Measurements from ENCODE around the gene PLSCR4. TPM values are rescaled to one million over a fixed set of nuclear protein-coding genes. Genes with fewer than 3 reads are reported as not detected.

The PLSCR4 gene
- total and polyA plus RNA-seq, 2 donors from 2014 or later: 11.9 to 33.0 TPM

DNA sequence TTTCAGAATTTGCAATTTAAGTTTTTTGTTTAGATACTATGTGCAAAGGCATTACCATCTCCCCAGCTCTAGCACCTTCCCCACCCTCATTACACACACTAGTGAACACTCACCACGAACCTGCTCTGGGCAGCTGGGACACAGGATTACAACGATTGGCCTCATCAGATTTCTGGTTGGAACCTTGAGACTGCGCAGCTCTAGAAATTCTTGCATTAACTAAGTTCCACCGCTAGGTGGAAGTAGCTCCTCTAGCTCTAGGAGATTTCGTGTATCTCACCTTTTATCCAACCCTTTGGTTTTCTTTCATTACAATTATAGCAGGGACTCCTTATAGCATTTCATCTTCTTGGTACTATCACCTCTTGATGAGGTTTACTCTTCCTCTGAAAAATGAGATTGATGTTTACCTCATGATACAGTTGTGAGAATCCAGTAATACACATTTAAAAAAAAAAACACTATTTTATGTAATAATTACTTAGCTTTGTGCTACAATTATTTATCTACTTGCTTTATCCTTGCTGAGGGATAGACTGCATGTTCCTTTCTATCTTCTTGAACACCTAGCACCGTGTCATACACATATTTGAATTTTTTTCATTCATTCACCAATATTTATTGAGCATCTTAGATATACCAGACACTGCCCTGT is 61.3 kb downstream of the PLSCR4 start:
- no peak overlapping the region for H3K9ac ChIP-seq (ENCODE audit: low read length in 3 of 3)
- no peaks in the 10 kb centered on the region for H3K9me3 ChIP-seq (ENCODE audit: control insufficient read depth in 2 of 3, insufficient read depth in 1 of 3, low read length in 3 of 3)
- no peak overlapping the region for H3K4me3 ChIP-seq (ENCODE audit: low read length in 3 of 3)
- FAIRE-seq (peak; percentile 11), DNase-seq (peak in 4 of 5 donors; percentile 31 to 74 (median 60))
- no peaks in the 10 kb centered on the region for H3K4me1 ChIP-seq (ENCODE audit: control insufficient read depth in 2 of 3, insufficient read depth in 2 of 3, low read depth in 1 of 3, low read length in 3 of 3)
- H3K27ac ChIP-seq (ENCODE audit: low read depth in 2 of 2, low read length in 2 of 2): no peak overlapping the region
- no peaks in the 10 kb centered on the region for H3K27me3 ChIP-seq (ENCODE audit: control insufficient read depth, insufficient read depth, low read length)
- intact Hi-C loops (cut with DNase I): no loop called here
- peaks cover 0 to 2% (median 0%) of the 10 kb centered on the region in 3 donors for H3K36me3 ChIP-seq (ENCODE audit: control insufficient read depth in 2 of 3, insufficient read depth in 3 of 3, low read length in 3 of 3)
- TF ChIP-seq, protein P1, sequence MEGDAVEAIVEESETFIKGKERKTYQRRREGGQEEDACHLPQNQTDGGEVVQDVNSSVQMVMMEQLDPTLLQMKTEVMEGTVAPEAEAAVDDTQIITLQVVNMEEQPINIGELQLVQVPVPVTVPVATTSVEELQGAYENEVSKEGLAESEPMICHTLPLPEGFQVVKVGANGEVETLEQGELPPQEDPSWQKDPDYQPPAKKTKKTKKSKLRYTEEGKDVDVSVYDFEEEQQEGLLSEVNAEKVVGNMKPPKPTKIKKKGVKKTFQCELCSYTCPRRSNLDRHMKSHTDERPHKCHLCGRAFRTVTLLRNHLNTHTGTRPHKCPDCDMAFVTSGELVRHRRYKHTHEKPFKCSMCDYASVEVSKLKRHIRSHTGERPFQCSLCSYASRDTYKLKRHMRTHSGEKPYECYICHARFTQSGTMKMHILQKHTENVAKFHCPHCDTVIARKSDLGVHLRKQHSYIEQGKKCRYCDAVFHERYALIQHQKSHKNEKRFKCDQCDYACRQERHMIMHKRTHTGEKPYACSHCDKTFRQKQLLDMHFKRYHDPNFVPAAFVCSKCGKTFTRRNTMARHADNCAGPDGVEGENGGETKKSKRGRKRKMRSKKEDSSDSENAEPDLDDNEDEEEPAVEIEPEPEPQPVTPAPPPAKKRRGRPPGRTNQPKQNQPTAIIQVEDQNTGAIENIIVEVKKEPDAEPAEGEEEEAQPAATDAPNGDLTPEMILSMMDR (IDR thresholded peaks at IDR 0.05; ENCODE audit: borderline replicate concordance, extremely low read depth, insufficient read depth): peak; percentile 76

DNA sequence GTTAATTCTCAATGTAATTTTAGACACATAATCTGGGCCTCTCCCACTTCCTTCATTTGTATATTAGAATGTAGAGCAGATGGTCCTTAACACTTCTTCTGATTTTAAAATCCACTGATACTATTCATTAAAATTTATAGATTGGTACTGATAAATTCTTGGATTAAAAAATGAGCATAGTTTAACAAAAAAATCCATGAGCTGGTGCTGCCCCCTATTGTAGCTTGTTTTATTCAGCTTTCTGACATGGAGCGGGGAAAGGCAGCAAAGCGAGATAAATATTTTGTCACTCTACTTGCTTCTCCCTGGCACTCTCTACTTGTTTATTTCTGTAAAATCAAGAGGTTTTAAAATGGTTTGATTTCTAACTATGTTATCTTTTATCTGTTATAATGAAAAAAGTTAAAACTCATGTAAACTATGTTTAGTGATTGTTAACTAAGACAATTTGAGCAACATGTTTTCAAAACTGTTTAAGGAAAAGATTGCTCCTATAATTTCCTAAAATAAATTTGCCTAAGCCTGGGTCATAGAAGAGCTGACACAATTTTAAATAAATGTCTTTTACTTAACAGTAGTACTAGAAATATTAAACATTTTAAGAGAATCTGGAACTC is 63.5 kb downstream of the PLSCR4 start:
- intact Hi-C loops (cut with DNase I): no loop called here
- FAIRE-seq: peak; percentile 65

DNA sequence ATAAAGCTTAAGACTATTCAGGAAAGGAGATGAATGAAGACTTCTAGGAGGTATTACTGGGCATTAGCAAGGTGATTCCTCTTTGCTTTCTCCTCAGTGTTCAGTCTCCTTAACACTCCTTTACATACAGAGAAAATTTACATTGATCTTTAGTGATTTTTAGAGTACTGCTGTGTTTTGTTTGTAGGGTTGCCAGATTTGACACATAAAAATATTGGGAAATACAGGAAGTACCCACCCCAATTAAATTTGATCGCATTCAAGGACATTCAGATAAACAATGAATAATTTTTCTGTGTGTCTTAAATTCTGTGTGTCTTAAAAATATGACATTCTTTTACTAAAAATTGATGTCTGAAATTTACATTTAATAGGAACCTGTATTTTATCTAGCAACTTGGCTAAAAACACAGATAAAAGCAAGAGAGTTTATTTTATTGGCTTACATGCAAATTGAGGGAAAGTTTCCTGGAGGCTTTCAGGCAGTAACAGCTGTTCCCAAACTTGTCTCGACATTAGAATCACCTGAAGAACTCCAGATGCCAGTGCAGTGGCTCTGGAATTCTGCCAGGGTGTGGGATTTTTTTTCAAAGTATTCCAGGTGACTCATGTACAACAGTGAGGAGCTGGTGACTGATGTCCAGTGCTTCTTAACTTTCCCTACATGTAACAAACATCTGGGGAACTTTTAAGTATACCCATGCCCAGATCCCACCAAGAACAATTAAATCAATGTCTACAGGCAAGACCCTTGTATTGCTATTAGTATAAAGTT is 66.5 kb downstream of the PLSCR4 start:
- Histone ChIP-seq H3K27me3 (ENCODE audit: control insufficient read depth, insufficient read depth, low read length) (no peaks in the 10 kb centered on the region), H3K9ac (ENCODE audit: low read length in 3 of 3) (no peak overlapping the region), H3K27ac (ENCODE audit: low read depth in 2 of 2, low read length in 2 of 2) (no peak overlapping the region), H3K9me3 (ENCODE audit: control insufficient read depth in 2 of 3, insufficient read depth in 1 of 3, low read length in 3 of 3) (no peaks in the 10 kb centered on the region), H3K4me3 (ENCODE audit: low read length in 3 of 3) (no peak overlapping the region), H3K4me1 (ENCODE audit: control insufficient read depth in 2 of 3, insufficient read depth in 2 of 3, low read depth in 1 of 3, low read length in 3 of 3) (no peaks in the 10 kb centered on the region), H3K36me3 (ENCODE audit: control insufficient read depth in 2 of 3, insufficient read depth in 3 of 3, low read length in 3 of 3) (no peaks in the 10 kb centered on the region)
- TF ChIP-seq, protein P1 (IDR thresholded peaks at IDR 0.05; ENCODE audit: borderline replicate concordance, extremely low read depth, insufficient read depth): no peak
- no peak for FAIRE-seq
- peak in 2 of 5 donors; percentile 23 to 53 for DNase-seq
- intact Hi-C loops (cut with DNase I): no loop called here

More for the DNA sequence above, 63.5 kb downstream of the PLSCR4 start:
- Histone ChIP-seq H3K9me3 (ENCODE audit: control insufficient read depth in 2 of 3, insufficient read depth in 1 of 3, low read length in 3 of 3) (no peaks in the 10 kb centered on the region), H3K4me3 (ENCODE audit: low read length in 3 of 3) (no peak overlapping the region), H3K4me1 (ENCODE audit: control insufficient read depth in 2 of 3, insufficient read depth in 2 of 3, low read depth in 1 of 3, low read length in 3 of 3) (no peaks in the 10 kb centered on the region), H3K27ac (ENCODE audit: low read depth in 2 of 2, low read length in 2 of 2) (no peak overlapping the region), H3K27me3 (ENCODE audit: control insufficient read depth, insufficient read depth, low read length) (no peaks in the 10 kb centered on the region), H3K36me3 (ENCODE audit: control insufficient read depth in 2 of 3, insufficient read depth in 3 of 3, low read length in 3 of 3) (no peaks in the 10 kb centered on the region), H3K9ac (ENCODE audit: low read length in 3 of 3) (no peak overlapping the region)
- DNase-seq: peak in 2 of 5 donors; percentile 48 to 60
- TF ChIP-seq, protein P1 (IDR thresholded peaks at IDR 0.05; ENCODE audit: borderline replicate concordance, extremely low read depth, insufficient read depth): peak; percentile 58
